CD4-positive, alpha-beta T cell treated with Interleukin-6 for 4 hours (primary cell): ENCODE results near the gene PRH2.

Source experiments
- DNase-seq: peaks from one replicate; pipeline ENCODE4 v3.0.0-alpha.2; 2020; ENCODE audit warnings: mixed read lengths

The PRH2 gene

GRCh38 chr12:10928746-10929286 lies at the start of gene PRH2:
Gene PRH2, plus strand, starts transcription at chr12:10929236. Its CDS starts 38 bp downstream, at chr12:10929274.
- DNase-seq: no peak

GRCh38 chr12:10884086-10884725 lies 44.8 kb upstream of the PRH2 start, which contains the start of gene PRH1:
Gene PRH1, minus strand, starts transcription at chr12:10884255. Its CDS starts 38 bp downstream, at chr12:10884217.
- DNase-seq: no peak

- DNase-seq: no peak
Measured at GRCh38 chr12:10889226-10889625, 39.8 kb upstream of the PRH2 start.

GRCh38 chr12:10891937-10892336 lies 37.1 kb upstream of the PRH2 start:
- DNase-seq: no peak

- no peak for DNase-seq
Measured at GRCh38 chr12:10896854-10897253, 32.2 kb upstream of the PRH2 start.

- DNase-seq: no peak
Measured at GRCh38 chr12:10900530-10900929, 28.5 kb upstream of the PRH2 start.

- no peak for DNase-seq
Measured at GRCh38 chr12:10900972-10901371, 28.1 kb upstream of the PRH2 start.

- no peak for DNase-seq
Measured at GRCh38 chr12:10901427-10901826, 27.6 kb upstream of the PRH2 start.

- DNase-seq: no peak
Measured at GRCh38 chr12:10904686-10905085, 24.4 kb upstream of the PRH2 start.

- DNase-seq: no peak
Measured at GRCh38 chr12:10909462-10909861, 19.6 kb upstream of the PRH2 start, which contains the start of gene TAS2R13. Gene TAS2R13, minus strand, starts transcription at chr12:10909562. Its CDS starts 264 bp downstream, at chr12:10909298.

- no peak for DNase-seq
Measured at GRCh38 chr12:10910380-10910779, 18.7 kb upstream of the PRH2 start.

GRCh38 chr12:10919809-10920208 lies 9.2 kb upstream of the PRH2 start:
- no peak for DNase-seq

GRCh38 chr12:10926269-10926668 lies 2.8 kb upstream of the PRH2 start:
- no peak for DNase-seq

- DNase-seq: no peak
Measured at GRCh38 chr12:10936506-10936905, 7.5 kb downstream of the PRH2 start.

- DNase-seq: no peak
Measured at GRCh38 chr12:10939163-10939562, 10.1 kb downstream of the PRH2 start, which contains the start of gene TAS2R14. Gene TAS2R14, minus strand, starts transcription at chr12:10939263. Its CDS starts 56 bp downstream, at chr12:10939207.

- no peak for DNase-seq
Measured at GRCh38 chr12:10940389-10940788, 11.4 kb downstream of the PRH2 start.

- no peak for DNase-seq
Measured at GRCh38 chr12:10941369-10941768, 12.3 kb downstream of the PRH2 start.

- no peak for DNase-seq
Measured at GRCh38 chr12:10941916-10942607, 13.0 kb downstream of the PRH2 start.

GRCh38 chr12:10943167-10943566 lies 14.1 kb downstream of the PRH2 start:
- no peak for DNase-seq

GRCh38 chr12:10952645-10953044 lies 23.6 kb downstream of the PRH2 start:
- no peak for DNase-seq

- no peak for DNase-seq
Measured at GRCh38 chr12:10956085-10956484, 27.0 kb downstream of the PRH2 start.

- no peak for DNase-seq
Measured at GRCh38 chr12:10957741-10958140, 28.7 kb downstream of the PRH2 start.

- DNase-seq: no peak
Measured at GRCh38 chr12:10959804-10960203, 30.8 kb downstream of the PRH2 start.

GRCh38 chr12:10960211-10960610 lies 31.2 kb downstream of the PRH2 start:
- DNase-seq: no peak
